Stimulated activated CD4-positive, alpha-beta T cell treated with anti-CD3 and anti-CD28 coated beads, Interleukin-4, amount 100 ng/mL, for 24 hours (primary cell): ENCODE measurements around the gene PLOD1.
"Not testable (repeated sequence)": the region's sequence is repeated elsewhere in the genome, so short reads cannot be mapped to it uniquely, and the experiment has no call there.

ENCODE experiments used
- DNase-seq: peaks from one replicate; pipeline ENCODE4 v3.0.0-alpha.2; 2020

The PLOD1 gene

DNA sequence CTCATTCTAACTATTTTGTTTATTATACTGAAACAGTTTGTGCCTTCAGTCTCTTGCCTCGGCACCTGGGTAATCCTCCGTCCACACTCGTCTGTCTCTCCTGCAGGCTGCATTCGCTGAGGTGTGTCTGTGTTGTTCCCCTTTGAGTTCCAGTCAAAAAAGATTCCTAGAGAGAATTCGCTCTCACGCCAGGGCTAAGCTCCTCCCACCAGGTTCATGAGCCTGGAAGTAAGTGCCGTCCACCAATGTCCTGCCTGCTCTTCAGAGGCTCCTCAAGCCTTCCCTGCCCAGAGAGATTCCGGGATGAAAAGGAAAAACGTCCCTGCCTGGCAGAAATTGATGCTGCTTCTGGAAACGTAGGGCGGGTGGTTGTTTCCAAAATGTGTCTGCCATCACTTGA lies 21.2 kb upstream of the PLOD1 start:
- no peak for DNase-seq

DNA sequence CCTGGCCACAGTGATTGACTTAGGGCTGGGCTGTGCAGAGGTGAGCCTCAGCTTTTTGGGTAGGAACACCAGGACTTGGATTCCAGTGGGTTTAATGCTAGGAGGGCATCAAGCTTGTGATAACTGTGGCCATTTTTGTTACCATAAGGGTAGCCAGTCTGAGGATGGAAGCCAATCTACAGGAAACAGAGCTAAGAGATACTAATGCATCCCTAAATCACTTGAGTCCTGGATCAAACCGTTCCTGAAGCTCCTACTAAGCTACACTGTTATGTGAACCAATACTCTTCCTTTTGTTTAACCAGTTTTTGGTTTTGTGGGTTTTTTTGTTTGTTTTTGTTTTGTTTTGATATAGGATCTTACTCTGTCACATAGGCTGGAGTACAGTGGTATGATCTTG lies 20.5 kb upstream of the PLOD1 start:
- no peak for DNase-seq

DNA sequence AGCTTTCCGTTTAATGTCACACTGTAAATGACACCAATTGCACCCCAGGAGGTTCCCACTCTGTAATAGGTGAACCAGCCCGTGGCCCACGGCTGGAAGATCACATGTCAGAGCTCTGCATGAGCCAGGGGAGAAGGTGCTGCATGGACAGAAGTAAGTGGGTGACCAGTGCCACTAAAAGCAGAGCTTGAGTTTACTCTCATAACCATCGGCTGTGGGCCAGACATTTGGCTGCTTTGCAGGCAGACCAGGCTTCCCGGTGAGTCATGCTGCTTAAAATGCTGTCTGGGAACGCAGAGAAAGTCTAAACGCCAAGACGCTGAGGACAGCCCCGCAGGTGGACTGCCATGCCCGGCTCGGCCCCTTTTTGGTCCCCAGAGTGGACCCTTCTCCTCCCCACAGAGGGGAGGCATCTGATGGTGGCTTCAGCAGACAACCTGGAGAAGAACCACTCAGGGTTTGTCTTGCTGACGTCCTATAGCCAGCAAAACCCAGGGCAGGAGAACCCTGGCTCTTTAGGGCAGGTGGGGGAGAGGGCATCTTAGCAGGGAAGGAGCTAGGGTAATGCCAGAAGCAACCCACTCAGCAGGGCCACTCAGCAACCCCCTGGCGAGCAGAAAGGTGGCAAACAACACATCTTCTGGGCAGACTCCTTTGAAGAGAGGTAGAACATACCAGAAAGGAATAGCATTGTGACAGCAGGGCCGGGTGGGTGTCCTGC lies 15.6 kb upstream of the PLOD1 start:
- DNase-seq: no peak

DNA sequence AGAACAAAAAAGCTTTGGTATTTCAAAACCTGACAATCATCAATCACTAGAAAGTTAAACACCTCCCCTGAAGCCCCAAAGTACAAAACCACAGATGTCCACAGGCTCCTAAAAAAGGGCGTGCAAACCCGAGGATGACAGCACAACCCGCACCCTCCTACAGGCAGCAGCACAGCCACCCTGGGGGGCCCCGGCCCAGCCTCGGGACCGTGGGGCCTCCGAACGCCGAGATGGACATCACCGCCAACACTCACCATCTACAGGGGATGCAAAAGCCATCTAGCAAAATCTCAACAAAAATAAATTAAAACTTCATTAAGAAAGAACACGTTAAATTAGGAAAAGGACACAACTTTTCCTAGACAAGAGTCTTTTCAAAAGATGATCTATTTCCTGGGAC lies 14.9 kb upstream of the PLOD1 start:
- DNase-seq: no peak

- no peak for DNase-seq
Measured at GRCh38 chr1:11920239-11920903, 14.1 kb upstream of the PLOD1 start.

GRCh38 chr1:11921022-11921421 lies 13.5 kb upstream of the PLOD1 start:
- no peak for DNase-seq

DNA sequence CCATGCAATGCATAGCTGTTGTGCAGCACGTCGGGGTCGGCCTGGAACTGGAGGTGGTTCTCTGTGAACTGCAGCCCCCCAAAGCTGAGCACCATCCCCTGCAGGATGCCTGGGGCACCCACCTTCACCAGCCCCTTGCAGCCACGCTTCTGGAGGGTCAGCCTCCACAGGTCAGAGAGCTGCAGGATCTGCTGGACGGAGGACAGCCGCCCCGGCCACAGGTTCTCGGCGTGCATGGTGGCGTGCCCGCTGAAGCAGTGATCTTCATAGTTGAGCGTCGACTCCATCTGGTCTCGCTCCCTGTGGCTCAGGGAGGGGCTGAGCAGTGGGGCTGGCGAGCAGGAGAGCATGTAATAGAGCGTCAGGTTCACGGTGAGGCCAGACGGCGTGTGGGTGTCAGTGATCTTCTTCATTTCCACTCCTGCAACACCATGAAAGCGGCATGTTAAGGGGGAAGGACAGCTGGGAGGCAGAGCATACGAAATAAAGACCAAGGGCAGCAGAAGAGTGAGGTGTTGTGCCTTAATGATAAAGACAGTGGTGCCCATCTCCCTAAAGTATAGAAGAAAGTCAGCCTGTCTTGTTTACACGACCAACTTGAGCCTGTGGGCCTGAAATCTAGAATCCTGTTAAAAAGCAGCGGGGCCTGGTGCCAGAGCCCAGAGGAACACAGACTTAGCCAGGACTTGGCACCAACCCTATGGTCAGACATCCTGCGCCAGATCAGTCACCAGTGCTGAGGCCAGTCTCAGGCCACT lies 11.3 kb upstream of the PLOD1 start:
- no peak for DNase-seq

DNA sequence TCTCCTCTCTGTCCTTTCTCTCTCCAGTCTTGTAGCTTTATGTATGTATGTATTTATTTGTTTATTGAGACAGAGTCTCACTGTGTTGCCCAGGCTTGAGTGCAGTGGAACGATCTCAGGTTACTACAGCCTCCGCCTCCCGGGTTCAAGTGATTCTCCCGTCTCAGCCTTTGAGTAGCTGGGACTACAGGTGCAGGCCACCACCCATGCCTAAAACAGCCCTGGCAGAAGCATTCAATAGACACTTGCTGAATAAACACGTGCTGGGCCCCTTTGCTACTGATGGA lies 10.7 kb upstream of the PLOD1 start:
- no peak for DNase-seq

DNA sequence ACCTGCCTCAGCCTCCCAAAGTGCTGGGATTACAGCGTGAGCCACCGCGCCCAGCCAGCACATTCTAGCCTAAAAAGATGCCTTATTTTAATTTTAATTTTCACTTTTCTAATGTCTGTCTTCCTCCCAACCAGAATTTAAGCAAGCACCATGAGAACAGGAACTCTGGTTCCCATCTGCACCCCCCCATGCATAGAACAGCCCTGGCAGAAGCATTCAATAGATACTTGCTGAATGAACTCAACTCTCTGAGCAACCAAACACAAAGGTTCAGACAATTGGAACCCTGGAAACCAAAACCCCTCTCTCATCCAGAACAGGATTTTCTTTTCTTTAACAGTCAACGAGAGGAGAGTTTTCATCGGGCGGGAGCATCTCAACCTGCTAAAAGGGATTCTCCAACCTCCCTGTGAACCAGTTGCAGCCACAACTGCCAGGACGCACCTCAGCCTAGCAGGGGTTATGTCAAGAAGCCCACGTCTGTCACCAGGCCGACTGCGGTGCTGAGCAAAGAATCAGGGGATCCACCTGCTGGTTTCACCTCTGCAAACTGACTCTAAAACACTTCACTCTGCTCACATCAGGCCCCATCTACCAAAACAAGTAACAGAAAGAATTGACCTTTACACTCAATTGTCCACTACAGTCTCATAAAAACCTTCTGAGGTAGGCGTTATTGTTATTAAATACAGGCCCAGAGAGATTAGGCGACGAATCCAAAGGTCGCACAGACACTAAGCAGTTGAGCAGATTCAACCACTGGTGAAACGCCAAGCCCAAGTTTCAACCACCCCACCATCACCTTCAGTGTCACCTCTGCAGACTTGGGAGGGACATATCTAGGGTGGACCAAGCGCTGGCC lies 10.0 kb upstream of the PLOD1 start:
- no peak for DNase-seq

DNA sequence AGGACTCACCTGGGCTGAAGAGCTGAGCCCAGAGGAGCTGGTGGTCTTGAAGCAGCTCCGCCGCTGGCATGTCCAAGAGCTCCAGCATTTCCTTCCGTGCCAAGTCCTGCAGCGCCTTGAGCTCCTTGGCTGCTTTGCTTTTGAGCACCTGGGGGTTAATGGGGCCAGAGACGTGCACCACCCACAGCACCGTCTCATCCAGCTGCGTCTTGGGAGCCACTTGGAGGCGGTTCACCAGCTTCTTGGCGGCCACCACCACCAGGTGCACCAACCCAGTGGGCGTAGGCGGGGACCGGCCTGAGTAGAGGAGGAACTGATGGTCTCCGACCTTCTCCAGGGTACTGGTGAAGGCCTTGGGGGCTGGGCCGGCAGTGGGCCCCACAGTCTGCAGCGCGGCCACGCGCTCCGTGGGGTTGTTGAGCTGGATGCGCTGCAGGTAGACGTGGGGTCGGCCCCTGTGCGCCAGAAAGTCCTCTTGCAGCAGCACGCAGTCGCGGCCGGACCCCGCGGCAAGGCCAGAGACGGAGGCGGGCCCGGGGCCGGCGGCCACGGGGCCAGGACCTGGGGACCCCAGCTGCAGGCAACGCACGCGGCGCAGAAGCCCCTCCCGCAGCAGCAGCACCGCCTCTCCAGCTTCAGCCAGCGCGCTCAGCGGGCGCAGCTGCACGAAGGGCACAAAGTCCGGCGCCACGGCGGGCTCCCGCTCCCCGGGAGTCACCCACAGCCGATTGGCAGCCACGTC lies 9.2 kb upstream of the PLOD1 start:
- not testable (repeated sequence) for DNase-seq

DNA sequence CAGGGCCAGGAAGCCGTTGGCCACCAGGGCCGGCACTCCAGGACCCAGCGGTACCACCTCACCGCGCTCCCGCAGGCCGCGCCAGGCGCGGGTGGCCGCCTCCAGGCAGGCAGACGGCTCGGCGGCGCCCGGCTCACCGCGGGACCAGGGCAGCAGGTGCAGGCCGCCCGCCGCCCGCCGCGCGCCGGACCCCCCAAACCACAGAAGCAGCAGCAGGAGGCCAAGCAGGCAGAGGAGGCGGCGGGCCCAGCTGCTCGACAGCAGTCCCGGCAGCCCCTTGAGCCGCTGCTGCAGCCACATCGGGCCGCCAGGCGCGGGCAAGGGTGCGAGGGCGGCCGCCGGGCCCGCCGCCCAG lies 8.6 kb upstream of the PLOD1 start:
- DNase-seq: no peak

DNA sequence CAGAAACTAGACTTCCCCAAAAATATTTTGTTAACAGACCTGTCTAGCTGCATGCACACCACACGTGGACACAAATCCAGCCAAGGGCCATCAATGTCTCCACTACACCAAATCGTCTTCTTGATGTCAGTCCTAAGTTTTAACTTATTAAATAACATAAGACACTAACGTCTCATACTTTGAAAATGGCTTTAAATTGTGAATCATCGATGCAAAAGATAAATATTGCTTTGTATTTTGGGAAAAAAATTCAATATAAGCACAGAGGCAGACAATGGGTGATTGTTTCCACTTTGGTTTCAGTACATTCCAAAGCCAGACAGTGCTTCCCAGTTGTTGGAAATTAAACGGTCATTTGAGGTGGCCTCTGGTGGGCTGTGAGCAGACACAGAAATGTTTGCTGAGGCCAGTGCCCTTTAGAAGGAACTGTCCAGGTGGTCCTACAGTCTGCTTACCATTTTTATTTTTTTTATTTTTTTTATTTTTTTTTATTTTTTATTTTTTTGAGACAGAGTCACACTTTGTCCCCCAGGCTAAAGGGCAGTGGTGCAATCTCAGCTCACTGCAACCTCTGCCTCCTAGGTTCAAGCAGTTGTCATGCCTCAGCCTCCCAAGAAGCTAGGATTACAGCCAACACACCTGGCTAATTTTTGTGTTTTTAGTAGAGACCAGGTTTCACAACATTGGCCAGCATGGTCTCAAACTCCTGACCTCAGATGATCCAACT lies 6.5 kb upstream of the PLOD1 start:
- no peak for DNase-seq

DNA sequence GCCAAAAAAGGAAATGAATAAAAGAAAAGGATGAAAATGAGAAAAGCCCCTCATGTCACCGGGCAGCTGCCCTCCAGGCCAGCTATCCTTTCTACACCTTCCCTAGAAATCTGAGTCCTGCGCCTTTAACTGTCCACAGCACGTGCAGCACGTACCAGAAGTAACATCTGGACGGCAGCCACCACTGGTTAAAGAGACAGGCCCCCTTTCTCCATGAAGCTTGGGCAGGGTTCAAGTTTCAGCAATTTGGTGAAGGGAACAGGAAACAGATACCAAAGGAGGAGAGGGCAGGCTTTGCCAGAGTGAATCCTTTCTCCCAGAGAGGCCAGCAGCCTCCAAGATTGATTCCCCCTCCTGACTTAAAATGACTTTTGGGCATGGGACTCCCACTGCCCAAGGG lies 4.7 kb upstream of the PLOD1 start:
- DNase-seq: no peak

- no peak for DNase-seq
Measured at GRCh38 chr1:11930571-11931445, 3.7 kb upstream of the PLOD1 start.

- DNase-seq: no peak
Measured at GRCh38 chr1:11931845-11932244, 2.7 kb upstream of the PLOD1 start.

DNA sequence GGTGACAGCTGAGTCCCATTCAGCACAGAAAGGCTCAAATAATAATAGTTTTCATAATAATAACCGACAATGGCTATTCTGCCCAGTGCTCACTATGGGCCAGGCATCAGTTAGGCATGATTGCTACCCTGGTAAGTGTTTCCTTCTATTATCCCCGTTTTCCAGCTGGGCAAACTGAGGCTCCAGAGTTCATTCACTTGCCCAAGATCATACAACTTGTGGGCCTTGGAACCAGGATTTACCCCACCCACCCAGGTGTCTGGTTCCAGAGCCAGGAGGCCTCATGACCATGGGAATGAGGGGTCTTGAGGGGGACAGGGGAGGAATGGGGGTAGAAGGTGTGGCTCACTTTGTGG lies 518 bp downstream of the PLOD1 start:
- no peak for DNase-seq

DNA sequence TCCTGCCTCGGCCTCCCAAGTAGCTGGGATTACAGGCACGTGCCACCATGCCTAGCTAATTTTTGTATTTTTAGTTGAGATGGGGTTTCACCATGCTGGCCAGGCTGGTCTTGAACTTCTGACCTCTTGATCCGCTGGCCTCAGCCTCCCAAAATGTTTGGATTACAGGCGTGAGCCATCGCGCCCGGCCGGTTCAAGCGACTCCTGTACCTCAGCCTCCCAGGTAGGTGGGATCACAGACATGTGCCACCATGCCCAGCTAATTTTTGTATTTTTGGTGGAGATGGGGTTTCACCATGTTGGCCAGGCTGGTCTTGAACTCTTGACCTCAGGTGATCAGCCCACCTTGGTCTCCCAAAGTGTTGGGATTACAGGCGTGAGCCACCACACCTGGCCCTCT lies 1.2 kb downstream of the PLOD1 start:
- not testable (repeated sequence) for DNase-seq

- DNase-seq: no peak
Measured at GRCh38 chr1:11938722-11939526, 4.4 kb downstream of the PLOD1 start.

GRCh38 chr1:11939794-11940193 lies 5.3 kb downstream of the PLOD1 start:
- DNase-seq: not testable (repeated sequence)

GRCh38 chr1:11940260-11940921 lies 5.9 kb downstream of the PLOD1 start:
- no peak for DNase-seq
